ENCODE measurements around the gene MLEC.

GRCh38 chr12:120651821-120652220 is 35.1 kb upstream of the MLEC start:
- no peak for TF ChIP-seq POLR2A (IDR thresholded peaks at IDR 0.05)
- TF ChIP-seq CTCF (IDR thresholded peaks at IDR 0.05 in 4 of 5, conservative IDR thresholded peaks at IDR 0.05 in 1 of 5): no peak
